AG08395 (cell line): ENCODE measurements around the gene ARHGAP35.
"Not testable (repeated sequence)": the region's sequence is repeated elsewhere in the genome, so short reads cannot be mapped to it uniquely, and the experiment has no call there.

Experiments
- DNase-seq: peaks from one replicate; pipeline ENCODE4 v3.0.0; 2012; ENCODE audit warnings: mixed read lengths, low spot score

ARHGAP35 gene

DNA sequence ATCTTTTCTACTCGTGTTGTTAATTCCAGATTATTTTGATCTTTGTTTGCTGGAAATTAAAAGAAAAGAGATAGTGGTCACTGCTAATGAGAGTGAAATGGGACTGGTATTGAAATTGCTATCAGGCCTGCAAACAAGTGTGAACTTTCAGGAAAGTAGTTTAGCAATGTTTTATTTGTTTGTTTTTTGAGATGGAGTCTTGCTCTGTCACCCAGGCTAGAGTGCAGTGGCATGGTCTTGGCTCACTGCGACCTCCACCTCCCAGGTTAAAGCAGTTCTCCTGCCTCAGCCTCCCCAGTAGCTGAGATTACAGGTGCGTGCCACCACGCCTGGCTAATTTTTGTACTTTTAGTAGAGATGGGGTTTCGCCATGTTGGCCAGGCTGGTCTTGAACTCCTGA is 10.4 kb downstream of the ARHGAP35 start:
- DNase-seq = not testable (repeated sequence)

DNA sequence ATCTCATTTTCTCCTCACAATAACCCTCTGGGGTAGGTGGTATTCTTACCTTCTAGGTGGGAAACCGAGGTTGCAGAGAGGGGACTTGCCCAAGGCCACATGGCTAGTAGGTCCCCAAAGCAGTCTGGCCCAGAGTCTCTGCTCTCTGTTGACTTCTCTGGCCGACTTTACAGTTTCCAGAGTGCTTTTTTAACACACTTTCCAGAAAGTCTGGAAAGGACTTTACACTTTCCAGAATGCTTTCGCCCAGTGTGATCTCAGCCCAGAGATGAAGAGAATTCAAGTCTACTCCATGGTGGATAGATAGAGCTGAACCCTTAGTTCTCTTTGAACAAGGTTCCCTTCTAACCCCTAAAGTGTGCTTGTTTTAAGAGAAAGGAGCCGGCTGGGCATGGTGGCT is 12.2 kb downstream of the ARHGAP35 start:
- DNase-seq = no peak

DNA sequence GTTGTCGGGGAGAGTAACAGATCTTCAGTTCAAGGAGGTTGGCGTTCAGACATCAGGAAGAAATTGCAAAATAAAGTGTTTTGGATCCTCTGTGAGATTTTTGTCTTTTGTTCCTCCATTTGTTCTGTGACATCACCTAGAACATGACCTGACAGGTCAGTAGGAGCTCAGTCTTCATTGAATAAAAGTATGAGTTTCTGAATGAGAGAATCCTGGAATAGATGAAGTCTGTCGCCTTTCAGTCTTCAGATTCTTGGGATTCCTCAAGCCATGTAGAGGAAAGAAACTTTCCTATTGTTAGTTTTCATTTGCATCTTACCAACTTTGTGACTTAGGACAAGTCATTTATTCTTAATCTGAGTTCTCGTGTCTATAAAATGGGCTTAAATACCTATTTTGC is 14.4 kb downstream of the ARHGAP35 start:
- no peak for DNase-seq

DNA sequence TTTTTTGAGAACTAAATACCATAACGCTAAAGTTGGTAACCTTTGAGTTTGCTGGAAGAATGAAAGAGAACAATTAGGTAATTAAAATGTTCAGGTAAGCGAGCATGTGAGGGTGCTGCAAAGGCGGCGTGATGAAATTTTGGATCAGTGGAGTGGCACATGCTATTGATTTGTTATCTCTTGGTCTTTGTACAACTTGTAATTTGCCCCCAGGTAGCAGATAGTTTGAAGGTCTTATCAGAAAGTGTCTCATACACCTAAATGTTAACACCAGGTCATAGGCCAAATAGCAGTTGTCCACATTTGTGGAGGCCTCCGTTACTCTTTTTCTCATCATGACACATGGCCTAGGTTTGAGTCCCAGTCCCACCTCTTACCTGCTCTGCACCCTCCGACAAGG is 14.9 kb downstream of the ARHGAP35 start:
- DNase-seq = no peak

DNA sequence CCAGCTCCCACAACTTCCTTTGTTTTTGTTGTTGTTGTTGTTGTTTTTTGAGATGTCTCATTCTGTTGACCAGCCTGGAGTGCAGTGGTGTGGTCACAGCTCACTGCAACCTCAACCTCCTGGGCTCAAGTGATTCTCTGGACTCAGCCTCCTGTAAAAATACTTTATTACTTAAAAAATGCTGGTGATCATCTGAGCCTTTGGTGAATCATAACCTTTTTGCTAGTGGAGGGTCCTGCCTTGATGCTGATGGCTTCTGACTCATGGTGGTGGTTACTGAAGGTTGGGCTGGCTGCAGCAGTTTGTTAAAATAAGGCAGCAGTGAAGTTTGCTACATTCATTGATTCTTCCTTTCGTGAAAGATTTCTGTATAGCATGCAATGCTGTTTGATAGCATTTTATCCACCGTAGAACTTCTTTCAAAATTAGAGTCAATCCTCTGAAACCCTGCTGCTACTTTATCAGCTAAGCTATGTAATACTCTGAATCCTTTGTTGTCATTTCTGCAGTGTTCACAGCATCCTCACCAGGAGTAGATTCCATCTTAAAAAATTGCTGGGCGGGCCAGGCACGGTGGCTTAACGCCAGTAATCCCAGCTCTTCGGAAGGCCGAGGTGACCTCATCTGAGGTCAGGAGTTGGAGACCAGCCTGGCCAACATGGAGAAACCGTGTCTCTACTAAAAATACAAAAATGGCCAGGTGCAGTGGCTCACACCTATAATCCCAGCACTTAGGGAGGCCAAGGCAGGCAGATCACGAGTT is 18.0 kb downstream of the ARHGAP35 start:
- DNase-seq = no peak

DNA sequence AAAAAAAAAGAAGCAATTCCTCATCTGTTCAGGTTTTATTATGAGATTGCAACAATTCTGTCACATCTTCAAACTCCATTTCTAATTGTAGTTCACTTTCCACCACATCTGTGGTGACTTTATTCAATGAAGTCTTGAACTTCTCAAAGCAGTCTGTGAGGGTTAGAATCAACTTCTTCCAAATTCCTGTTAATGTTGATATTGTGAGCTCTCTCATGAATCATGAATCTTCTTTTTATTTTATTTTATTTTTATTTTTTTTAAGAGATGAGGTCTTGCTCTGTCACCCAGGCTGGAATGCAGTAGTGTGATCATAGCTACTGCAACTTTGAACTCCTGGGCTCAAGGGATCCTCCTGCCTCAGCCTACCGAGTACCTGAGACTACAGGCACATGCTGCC is 19.6 kb downstream of the ARHGAP35 start:
- no peak for DNase-seq

DNA sequence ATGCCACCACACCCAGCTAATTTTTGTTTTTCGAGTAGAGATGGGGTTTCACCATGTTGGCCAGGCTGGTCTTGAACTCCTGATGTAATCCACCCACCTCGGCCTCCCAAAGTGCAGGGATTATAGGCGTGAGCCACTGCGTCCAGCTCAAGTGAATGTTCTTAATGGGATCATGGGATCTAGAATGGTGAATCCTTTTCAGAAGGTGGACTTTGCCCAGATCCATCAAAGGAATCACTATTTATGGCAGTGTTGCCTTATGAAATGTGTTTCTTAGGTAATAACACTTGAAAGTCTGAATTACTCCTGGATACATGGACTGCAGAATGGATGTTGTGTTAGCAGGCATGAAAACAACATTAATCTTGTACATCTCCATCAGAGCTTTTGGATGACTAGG is 20.3 kb downstream of the ARHGAP35 start:
- no peak for DNase-seq

DNA sequence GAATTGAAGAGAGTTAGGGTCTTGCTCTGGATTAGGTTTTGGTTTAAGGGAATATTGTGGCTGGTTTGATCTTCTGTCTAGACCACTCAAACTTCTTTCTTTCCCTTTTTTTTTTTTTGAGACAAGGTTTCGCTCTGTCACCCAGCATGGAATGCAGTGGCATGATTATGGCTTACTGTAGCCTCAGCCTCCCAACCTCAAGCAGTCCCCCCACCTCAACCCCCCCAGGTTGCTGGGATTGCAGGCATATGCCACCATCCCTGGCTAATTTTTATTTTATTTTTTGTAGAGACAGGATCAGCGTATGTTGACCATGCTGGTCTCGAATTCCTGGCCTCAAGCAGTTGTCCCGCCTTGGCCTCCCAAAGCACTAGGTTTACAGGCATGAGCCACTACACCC is 21.2 kb downstream of the ARHGAP35 start:
- DNase-seq = no peak

DNA sequence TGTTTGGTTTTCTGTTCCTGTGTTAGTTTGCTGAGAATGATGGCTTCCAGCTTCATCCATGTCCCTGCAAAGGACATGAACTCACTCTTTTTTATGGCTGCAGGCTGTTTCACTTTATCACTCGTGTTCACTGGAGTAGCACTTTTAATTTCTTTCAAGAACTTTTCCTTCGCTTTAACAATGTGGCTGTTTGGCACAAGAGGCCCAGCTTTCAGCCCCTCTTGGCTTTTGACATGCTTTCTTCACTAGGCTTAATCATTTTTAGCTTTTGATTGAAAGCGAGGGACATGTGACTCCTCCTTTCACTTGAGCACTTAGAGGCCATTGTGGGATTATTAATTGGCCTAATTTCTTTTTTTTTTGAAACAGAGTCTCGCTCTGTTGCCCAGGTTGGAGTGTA is 22.0 kb downstream of the ARHGAP35 start:
- not testable (repeated sequence) for DNase-seq

DNA sequence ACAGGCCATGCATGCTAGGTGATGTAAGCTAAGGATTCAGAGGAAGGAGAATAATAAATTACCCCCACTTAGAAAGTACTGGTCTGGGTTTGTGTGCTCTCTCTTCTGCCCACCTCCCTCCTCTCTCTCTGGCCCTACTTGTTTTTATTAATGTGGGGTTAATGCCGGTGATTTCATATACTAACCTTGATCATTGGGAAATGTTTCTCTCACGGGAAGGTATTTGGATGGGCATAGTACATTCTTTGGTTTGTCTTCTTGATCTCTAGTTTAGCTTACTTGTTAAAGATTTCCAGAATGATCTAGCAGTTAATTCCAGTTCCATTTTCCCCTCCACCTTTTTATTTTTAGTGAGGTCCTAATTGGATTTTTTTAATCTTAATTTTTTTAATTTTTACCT is 24.6 kb downstream of the ARHGAP35 start:
- no peak for DNase-seq

DNA sequence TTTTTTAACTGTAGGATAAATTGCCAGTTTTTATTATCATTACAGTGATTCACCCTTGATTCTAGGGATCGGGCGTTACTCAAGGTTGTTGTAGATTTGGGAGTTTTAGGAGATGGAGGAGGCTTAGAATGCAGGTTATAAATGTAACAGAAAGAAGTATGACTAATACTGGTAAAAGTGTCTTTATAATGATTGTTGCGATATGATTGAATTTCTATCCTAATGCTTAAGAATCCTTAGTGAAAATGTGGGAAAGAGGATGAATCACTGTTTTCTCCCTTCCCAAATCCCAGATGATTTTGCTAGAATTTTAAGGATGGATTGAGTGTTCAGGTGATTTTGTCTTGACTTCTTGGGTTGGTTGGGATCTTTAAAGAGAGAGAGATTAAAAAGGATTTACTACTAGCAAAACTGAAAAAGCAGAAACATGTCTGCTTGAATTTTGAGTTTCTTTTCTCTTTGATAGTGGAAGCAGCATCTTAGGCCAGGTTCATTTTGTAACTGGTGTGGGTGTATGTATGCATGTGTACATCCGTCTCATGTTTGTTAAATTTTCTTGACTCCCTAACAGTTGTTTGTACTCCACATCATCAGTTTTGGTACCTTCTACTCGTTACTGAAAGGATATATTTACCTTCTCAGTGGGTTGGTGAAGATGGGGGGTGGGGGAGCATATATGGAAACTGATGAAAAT is 25.9 kb downstream of the ARHGAP35 start:
- DNase-seq = no peak

DNA sequence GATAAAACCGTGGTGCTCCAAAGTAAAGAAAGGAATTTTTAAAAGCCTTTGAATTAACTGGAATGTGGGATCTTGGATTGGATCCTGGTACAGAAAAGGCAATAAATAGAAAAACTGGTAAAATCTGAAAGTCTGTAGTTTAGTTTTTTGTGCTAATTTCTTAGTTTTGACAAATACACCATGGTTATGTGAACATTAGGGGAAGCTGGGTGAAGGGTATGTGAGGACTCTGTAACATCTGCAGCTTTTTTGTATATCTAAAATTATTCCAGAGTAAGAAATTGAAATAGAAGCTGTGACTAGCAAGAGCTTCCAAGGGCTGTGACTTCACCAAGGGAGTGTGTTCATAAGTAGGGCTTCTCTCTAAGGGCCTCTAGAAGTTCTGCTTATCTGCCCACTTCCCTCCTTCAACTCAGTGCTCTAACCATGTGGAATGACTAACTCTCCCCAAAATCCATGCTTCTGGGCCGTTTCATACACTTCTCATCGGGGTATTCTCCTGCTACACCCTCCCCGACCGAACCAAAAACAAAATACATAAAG is 26.5 kb downstream of the ARHGAP35 start:
- DNase-seq = no peak

DNA sequence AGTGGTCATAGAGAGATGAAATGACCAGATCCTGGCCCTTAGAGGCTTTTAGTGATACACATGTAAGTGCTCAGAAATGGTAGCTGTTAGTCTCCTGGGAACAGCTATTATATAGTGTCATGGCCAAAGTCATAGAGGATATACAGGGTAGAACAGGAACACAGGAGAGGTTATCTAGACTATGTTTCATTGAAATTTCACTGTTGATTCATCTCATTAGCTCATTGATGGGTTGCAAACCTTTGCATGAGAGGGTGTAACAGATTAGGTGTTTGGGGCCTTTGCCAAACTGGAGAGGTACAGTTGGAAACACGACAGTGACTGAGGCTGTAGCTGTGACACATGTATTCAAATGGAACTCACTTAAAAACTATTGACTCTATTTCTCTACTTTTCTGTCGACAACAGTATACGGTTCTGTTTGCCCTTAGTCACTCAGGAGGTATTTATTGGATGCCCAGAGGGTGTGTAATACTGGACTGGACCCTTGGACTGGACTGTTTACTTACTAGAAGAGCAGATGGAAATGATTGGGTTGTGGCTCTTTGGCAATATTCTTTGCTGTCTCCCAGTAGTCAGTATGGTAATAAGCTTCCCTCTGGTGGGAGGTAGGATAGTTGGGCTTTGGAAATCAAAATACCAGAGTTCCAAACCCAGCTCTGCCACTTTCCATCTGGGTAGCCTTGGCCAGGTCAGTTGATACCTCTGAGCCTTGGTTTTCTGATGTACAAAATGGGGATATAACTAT is 29.8 kb downstream of the ARHGAP35 start:
- peak; percentile 89 for DNase-seq

DNA sequence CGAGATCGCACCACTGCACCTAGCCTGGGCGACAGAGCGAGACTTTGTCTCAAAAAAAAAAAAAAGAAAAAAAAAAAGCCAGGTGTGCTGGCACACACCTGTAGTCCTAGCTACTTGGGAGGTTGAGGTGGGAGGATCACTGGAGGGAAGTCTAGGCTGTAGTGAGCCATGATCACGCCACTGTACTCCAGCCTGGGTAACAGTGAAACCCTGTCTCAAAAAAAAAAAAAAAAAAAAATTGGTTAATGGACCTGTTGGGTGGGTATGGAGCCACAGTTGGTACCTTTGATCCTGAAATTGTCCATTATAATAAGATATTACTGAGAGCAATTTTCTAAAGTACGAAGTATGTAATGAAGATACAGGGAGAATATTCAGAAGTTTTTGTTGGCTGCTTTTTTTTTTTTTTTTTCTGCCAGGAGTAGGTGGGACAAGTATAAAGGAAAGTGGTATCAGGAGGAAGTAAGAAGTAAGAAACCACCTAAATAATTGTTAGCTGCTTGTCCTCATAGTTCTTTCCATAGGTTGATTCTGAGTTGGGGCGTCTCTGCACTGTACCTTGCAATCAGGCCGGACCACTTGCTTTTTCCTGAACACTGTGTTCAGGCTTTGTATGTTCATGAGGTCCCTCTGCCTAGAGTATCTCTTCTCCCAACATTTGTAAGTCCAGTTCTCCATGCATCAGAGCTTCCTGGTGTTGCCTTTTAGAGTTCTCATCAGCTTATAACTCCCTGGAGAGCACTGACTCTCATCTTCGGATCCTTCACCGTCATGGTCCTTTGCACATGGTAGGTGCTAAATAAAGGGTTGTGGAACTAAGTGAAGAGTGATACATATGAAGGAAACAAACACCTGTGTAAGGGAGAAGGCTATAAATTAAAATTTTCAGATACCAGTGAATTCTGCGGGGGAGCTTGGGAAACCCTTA is 31.7 kb downstream of the ARHGAP35 start:
- no peak for DNase-seq

DNA sequence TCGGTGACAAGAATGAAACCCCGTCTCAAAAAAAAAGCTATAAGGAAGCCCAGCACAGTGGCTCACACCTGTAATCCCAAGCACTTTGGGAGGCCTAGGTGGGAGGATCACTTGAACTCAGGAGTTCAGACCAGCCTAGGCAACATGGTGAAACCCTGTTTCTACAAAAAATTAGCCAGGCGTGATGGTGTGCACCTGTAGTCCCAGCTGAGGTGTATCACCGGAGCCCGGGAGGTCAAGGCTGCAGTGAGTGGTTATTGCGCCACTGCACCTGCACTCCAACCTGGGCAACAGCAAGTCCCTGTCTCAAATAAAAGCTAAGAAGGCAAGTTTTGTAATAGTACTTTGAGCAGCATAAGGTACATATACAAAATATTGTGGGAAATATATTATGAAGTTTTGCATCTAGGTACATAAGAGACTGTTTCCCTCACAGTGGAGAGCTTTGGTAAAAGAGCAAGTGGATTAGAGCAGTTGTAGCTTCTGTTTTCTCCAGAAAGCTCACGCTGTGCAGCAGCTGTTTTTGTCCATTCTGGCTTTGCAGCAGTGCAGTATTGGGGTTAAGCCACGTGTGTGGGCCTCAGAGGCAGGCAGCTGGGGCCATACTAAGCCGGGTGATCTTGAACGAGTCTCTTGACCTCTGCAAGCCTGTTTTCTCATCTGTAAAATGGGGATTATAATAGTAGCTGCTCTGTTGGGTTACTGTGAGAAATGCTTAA is 35.4 kb downstream of the ARHGAP35 start:
- DNase-seq = no peak

DNA sequence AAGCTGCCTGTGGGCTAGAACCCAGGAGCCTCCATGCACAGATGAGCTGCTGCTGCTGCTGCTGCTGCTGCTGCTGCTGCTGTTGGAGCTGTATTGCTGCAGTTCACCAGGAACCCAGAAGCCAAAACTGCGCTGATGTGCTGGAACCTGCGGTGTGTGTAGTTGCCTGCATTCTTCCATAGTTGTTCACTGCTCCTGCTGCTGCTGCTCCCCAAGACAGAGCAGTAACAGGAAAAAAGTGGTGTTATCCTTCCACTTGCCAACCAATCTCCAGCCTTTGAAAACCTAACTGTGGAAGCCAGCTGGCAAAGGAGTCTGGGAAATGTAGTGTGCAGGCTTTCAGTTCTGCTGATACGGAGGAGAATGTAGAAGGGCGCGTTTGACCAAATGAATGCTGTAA is 37.9 kb downstream of the ARHGAP35 start:
- peak; percentile 40 for DNase-seq

DNA sequence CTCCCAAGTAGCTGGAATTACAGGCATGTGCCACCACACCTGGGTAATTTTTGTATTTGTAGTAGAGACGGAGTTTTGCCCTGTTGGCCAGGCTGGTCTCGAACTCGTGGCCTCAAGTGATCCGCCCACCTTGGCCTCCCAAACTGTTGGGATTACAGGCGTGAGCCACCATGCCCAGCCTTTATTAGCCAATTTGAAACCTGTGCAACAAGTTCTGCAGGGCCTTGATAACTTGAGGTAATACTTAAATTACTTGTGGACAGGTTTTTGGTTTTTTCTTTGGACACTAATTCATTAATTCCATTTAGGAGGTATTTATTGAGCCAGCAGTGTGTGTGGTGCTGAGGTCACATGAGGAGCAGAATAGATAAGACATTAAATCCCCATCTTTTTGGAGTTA is 39.5 kb downstream of the ARHGAP35 start:
- no peak for DNase-seq

DNA sequence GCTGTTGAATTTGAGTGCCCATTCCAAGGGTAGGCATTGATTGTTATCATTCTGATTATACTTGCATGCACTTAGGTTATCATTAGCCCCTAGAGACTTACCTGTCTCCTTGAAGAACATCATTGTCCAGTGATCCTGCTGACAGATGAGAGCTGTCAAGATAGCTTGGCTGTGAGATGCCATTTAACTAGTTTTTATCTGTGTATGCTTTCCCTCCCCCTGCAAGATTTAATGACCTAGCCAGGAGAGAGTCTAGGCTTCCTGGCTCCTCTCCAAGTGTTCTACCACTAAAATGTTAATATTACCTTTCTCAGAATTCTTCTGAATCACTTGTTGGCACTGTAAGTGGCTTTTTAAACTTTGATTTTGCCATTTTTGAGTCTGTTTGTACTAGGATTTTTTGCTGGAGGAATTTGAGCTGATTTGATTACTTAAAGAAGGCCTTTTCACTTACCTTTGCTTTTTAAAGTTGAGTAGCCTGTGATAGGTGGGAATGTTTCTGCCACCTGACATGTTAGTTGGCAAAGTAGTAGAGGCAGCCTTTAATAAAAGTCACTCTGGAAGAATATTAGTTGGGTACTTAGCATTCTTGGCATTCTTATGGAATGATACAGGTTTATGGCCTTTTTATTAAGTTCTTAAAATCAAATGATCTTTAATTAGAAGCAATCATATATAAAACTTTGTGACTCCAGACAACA is 41.1 kb downstream of the ARHGAP35 start:
- DNase-seq = no peak

DNA sequence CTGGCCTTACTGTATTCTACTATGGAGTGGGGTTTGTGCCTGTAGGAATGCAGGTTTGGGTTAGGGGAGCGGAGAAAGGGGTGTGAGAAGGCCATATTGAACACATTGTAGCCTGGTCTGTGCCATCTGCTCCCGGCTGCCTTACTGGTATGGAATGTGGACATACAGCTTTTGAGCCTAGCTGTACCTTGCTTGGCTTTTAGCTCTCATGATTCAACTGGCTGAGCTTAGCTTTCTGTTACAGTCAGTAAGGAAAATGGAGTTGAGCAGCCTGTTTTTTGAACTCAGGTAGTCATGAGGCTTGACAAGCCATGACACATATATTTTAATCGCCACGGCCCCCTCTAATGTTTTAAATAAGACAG is 41.6 kb downstream of the ARHGAP35 start:
- no peak for DNase-seq

DNA sequence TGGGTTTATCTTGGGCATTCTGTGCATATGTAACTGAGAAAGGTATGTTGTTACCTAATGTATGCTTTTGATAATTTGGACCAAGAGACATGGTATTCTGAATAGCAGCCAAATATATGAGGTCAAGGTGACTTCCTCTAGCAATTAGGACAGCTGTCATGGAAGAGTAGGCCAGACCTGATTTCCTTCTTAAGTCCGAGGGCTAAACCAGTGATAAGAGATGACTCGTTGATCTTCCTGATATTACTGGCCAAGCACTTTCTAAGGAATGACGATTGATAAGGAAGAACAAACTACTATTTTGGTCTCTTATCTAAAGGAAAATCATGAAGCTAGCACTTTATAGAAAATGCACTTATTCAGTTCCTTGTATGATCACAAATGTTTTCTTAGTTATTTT is 42.7 kb downstream of the ARHGAP35 start:
- DNase-seq = no peak
